Fibroblast of skin of left biceps (primary cell): ENCODE data around the gene KRTAP5-7.
"Not testable (repeated sequence)": the region's sequence is repeated elsewhere in the genome, so short reads cannot be mapped to it uniquely, and the experiment has no call there.

ENCODE experiments used
- DNase-seq, 2 experiments: peaks; one replicate each; pipeline ENCODE4 v3.0.0-alpha.2; 2013; ENCODE audit warnings: low read depth in 2 of 2

The KRTAP5-7 gene

GRCh38 chr11:71526796-71527575 is at the start of gene KRTAP5-7:
Gene KRTAP5-7, plus strand, starts transcription at chr11:71527267. Its CDS starts 34 bp downstream, at chr11:71527301.
- DNase-seq: not testable (repeated sequence)

- no peak for DNase-seq
Observed at GRCh38 chr11:71477641-71478527, 49.2 kb upstream of the KRTAP5-7 start.

GRCh38 chr11:71478528-71478840 is 48.6 kb upstream of the KRTAP5-7 start:
- no peak for DNase-seq

GRCh38 chr11:71481101-71481960 is 45.7 kb upstream of the KRTAP5-7 start:
- no peak for DNase-seq

GRCh38 chr11:71482216-71482615 is 44.9 kb upstream of the KRTAP5-7 start:
- DNase-seq: no peak

GRCh38 chr11:71482746-71483364 is 44.2 kb upstream of the KRTAP5-7 start:
- no peak for DNase-seq

- no peak for DNase-seq
Observed at GRCh38 chr11:71483692-71484091, 43.4 kb upstream of the KRTAP5-7 start.

GRCh38 chr11:71484248-71485062 is 42.6 kb upstream of the KRTAP5-7 start:
- DNase-seq: no peak

GRCh38 chr11:71485063-71485399 is 42.0 kb upstream of the KRTAP5-7 start:
- DNase-seq: no peak

GRCh38 chr11:71485466-71485865 is 41.6 kb upstream of the KRTAP5-7 start:
- no peak for DNase-seq

GRCh38 chr11:71486320-71486719 is 40.7 kb upstream of the KRTAP5-7 start:
- DNase-seq: no peak

GRCh38 chr11:71488681-71489270 is 38.3 kb upstream of the KRTAP5-7 start:
- DNase-seq: no peak

- no peak for DNase-seq
Observed at GRCh38 chr11:71489311-71490043, 37.6 kb upstream of the KRTAP5-7 start.

GRCh38 chr11:71490044-71490730 is 36.9 kb upstream of the KRTAP5-7 start:
- no peak for DNase-seq

- DNase-seq: no peak
Observed at GRCh38 chr11:71490731-71491390, 36.2 kb upstream of the KRTAP5-7 start.

- DNase-seq: no peak
Observed at GRCh38 chr11:71491531-71491930, 35.5 kb upstream of the KRTAP5-7 start.

GRCh38 chr11:71491940-71492339 is 35.1 kb upstream of the KRTAP5-7 start:
- no peak for DNase-seq
